HepG2 (cell line): ENCODE data around the gene FIZ1. TPM values are rescaled to one million over a fixed set of nuclear protein-coding genes. Genes with fewer than 3 reads are reported as not detected.

Experiments
- CEBPG ChIP-seq: IDR thresholded peaks from 2 replicates; pipeline ENCODE4 v1.6.1; 2016
- GLMP ChIP-seq: sonication (generic); formaldehyde crosslinking; IDR thresholded peaks from 2 replicates; pipeline ENCODE4 v1.9.0; 2021; ENCODE audit warnings: missing genetic modification reagents, mild to moderate bottlenecking, borderline replicate concordance
- HNRNPLL ChIP-seq: fragments of 200-400 bp; formaldehyde crosslinking; IDR thresholded peaks from 2 replicates; pipeline ENCODE4 v1.6.1; 2017; ENCODE audit warnings: mild to moderate bottlenecking, low read depth, low read length; ENCODE audit not compliant: poor library complexity, severe bottlenecking
- KAT2B ChIP-seq: fragments of 150-350 bp; IDR thresholded peaks from 2 replicates; pipeline ENCODE4 v1.6.1; 2014; ENCODE audit warnings: low read depth, low read length, borderline replicate concordance
- MAX ChIP-seq: IDR thresholded peaks from 2 replicates; pipeline ENCODE4 v1.6.1; 2012; ENCODE audit warnings: inconsistent platforms
- MED13 ChIP-seq: sonication (generic); formaldehyde crosslinking; IDR thresholded peaks from 2 replicates; pipeline ENCODE4 v1.5.0; 2020; ENCODE audit warnings: missing genetic modification reagents
- MIXL1 ChIP-seq: IDR thresholded peaks from 2 replicates; pipeline ENCODE4 v1.6.1; 2016
- NAIF1 ChIP-seq: sonication (generic); formaldehyde crosslinking; IDR thresholded peaks from 2 replicates; pipeline ENCODE4 v1.5.0; 2020; ENCODE audit warnings: mild to moderate bottlenecking, missing genetic modification reagents, borderline replicate concordance
- NFYC ChIP-seq: IDR thresholded peaks from 2 replicates; pipeline ENCODE4 v1.6.1; 2016; ENCODE audit warnings: missing genetic modification reagents, missing compliant biosample characterization
- NR1H2 ChIP-seq: sonication (generic); formaldehyde crosslinking; IDR thresholded peaks from 2 replicates; pipeline ENCODE4 v1.8.1; 2022; ENCODE audit warnings: low read depth, missing genetic modification reagents, borderline replicate concordance
- PCBP2 ChIP-seq: fragments of 200-400 bp; formaldehyde crosslinking; optimal IDR thresholded peaks from 2 replicates; pipeline ENCODE3; 2018; ENCODE audit warnings: low read length, low read depth; ENCODE audit not compliant: poor library complexity, severe bottlenecking
- PHF5A ChIP-seq: IDR thresholded peaks from one replicate; pipeline ENCODE4 v1.6.1; 2018; ENCODE audit warnings: low read depth, missing genetic modification reagents; ENCODE audit not compliant: unreplicated experiment
- RXRB ChIP-seq: IDR thresholded peaks from 2 replicates; pipeline ENCODE4 v1.6.1; 2016; ENCODE audit warnings: borderline replicate concordance, missing genetic modification reagents, missing compliant biosample characterization
- ZKSCAN1 ChIP-seq: fragments of 150-350 bp; IDR thresholded peaks from 2 replicates; pipeline ENCODE4 v1.6.1; 2014; ENCODE audit warnings: low read length
- ZNF263 ChIP-seq: sonication (generic); formaldehyde crosslinking; IDR thresholded peaks from 2 replicates; pipeline ENCODE4 v1.4.0; 2020; ENCODE audit warnings: missing genetic modification reagents
- ZNF546 ChIP-seq: sonication (generic); formaldehyde crosslinking; conservative IDR thresholded peaks from 2 replicates; pipeline ENCODE4 v1.8.1; 2023; ENCODE audit warnings: mild to moderate bottlenecking, missing genetic modification reagents
- ZNF570 ChIP-seq: sonication (generic); formaldehyde crosslinking; IDR thresholded peaks from 2 replicates; pipeline ENCODE4 v1.4.0; 2020; ENCODE audit warnings: mild to moderate bottlenecking, missing genetic modification reagents, borderline replicate concordance
- ZNF737 ChIP-seq: sonication (generic); formaldehyde crosslinking; IDR thresholded peaks from 2 replicates; pipeline ENCODE4 v1.5.0; 2020; ENCODE audit warnings: missing genetic modification reagents, mild to moderate bottlenecking, borderline replicate concordance
- ZNF746 ChIP-seq: sonication (generic); formaldehyde crosslinking; IDR thresholded peaks from 2 replicates; pipeline ENCODE4 v1.8.0; 2022; ENCODE audit warnings: mild to moderate bottlenecking, missing genetic modification reagents
- ZNF773 ChIP-seq: sonication (generic); formaldehyde crosslinking; IDR thresholded peaks from 2 replicates; pipeline ENCODE4 v1.4.0; 2020; ENCODE audit warnings: missing genetic modification reagents, borderline replicate concordance
- polyA plus RNA-seq, 8 experiments: library from polyadenylated mRNA; depleted of rRNA in 3 of 8; stranded (reverse) in 7 of 8; unstranded in 1 of 8; fragments of >200 nt; fragmentation: Illumina TruSeq in 4 of 8; extraction: Trizol in 4 of 8; gene quantifications; 2 replicates each; pipeline versions ENCODE4 v1.2.1 to v1.2.3, GENCODE V29; 2011 to 2016; ENCODE audit warnings: low read depth in 4 of 8, missing spikeins in 1 of 8, mixed read lengths in 1 of 8; ENCODE audit not compliant: insufficient read depth in 1 of 8
- total RNA-seq, 5 experiments: library from RNA; depleted of rRNA; stranded (reverse); fragments of >200 nt; fragmentation: Illumina TruSeq; extraction: Trizol; gene quantifications; 2 replicates each; pipeline ENCODE4 v1.2.3, GENCODE V29; 2016; ENCODE audit warnings: low read depth in 1 of 5
- TF ChIP-seq, protein P1 (sequence below): sonication (generic); formaldehyde crosslinking; IDR thresholded peaks from 2 replicates; pipeline ENCODE4 v1.8.0; 2022; ENCODE audit warnings: mild to moderate bottlenecking, missing genetic modification reagents, moderate library complexity
- TF ChIP-seq, protein P2 (sequence below): sonication (generic); formaldehyde crosslinking; IDR thresholded peaks from 2 replicates; pipeline ENCODE4 v1.5.1; 2020; ENCODE audit warnings: mild to moderate bottlenecking, missing genetic modification reagents
- TF ChIP-seq, protein P3 (sequence below): sonication (generic); formaldehyde crosslinking; IDR thresholded peaks from 2 replicates; pipeline ENCODE4 v1.4.0; 2020; ENCODE audit warnings: missing genetic modification reagents

FIZ1 gene
- total and polyA plus RNA-seq, 2 of the 13 experiments (the other 11 are each of a cell fraction or from before 2014, with no cell fraction given), result 3.6 to 5.9 TPM

GRCh38 chr19:55586976-55587668 lies 12.2 kb downstream of the FIZ1 start (continued):
- TF ChIP-seq ZNF570 (no peak), ZKSCAN1 (no peak), MIXL1 (CRISPR knock-in tag) (no peak), ZNF746 (CRISPR knock-in tag) (no peak), ZNF773 (CRISPR knock-in tag) (no peak), PCBP2 (no peak), NFYC (CRISPR knock-in tag) (no peak), MED13 (CRISPR knock-in tag) (no peak), NR1H2 (CRISPR knock-in tag) (no peak), CEBPG (CRISPR knock-in tag) (no peak), HNRNPLL (peak; percentile 46), ZNF737 (CRISPR knock-in tag) (no peak), PHF5A (CRISPR knock-in tag) (no peak), GLMP (no peak), MAX (peak; percentile 34; the same call in 1 of the 2 replicates), NAIF1 (CRISPR knock-in tag) (no peak), ZNF546 (CRISPR knock-in tag) (no peak), KAT2B (no peak), ZNF263 (0 out of 2 replicates have a peak, but pooled peaks have one; percentile 37), RXRB (CRISPR knock-in tag) (no peak)
- TF ChIP-seq, protein P1, sequence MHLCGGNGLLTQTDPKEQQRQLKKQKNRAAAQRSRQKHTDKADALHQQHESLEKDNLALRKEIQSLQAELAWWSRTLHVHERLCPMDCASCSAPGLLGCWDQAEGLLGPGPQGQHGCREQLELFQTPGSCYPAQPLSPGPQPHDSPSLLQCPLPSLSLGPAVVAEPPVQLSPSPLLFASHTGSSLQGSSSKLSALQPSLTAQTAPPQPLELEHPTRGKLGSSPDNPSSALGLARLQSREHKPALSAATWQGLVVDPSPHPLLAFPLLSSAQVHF (CRISPR knock-in tag), result no peak
- TF ChIP-seq, protein P2, sequence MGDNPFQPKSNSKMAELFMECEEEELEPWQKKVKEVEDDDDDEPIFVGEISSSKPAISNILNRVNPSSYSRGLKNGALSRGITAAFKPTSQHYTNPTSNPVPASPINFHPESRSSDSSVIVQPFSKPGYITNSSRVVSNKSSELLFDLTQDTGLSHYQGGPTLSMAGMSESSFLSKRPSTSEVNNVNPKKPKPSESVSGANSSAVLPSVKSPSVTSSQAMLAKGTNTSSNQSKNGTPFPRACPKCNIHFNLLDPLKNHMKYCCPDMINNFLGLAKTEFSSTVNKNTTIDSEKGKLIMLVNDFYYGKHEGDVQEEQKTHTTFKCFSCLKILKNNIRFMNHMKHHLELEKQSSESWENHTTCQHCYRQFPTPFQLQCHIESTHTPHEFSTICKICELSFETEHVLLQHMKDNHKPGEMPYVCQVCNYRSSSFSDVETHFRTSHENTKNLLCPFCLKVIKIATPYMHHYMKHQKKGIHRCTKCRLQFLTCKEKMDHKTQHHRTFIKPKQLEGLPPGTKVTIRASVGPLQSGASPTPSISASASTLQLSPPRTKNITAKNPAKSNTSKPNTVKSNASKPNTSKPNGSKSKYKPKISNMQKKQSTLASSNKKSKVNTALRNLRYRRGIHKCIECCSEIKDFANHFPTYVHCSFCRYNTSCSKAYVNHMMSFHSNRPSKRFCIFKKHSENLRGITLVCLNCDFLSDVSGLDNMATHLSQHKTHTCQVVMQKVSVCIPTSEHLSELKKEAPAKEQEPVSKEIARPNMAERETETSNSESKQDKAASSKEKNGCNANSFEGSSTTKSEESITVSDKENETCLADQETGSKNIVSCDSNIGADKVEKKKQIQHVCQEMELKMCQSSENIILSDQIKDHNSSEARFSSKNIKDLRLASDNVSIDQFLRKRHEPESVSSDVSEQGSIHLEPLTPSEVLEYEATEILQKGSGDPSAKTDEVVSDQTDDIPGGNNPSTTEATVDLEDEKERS (CRISPR knock-in tag), result no peak
- TF ChIP-seq, protein P3, sequence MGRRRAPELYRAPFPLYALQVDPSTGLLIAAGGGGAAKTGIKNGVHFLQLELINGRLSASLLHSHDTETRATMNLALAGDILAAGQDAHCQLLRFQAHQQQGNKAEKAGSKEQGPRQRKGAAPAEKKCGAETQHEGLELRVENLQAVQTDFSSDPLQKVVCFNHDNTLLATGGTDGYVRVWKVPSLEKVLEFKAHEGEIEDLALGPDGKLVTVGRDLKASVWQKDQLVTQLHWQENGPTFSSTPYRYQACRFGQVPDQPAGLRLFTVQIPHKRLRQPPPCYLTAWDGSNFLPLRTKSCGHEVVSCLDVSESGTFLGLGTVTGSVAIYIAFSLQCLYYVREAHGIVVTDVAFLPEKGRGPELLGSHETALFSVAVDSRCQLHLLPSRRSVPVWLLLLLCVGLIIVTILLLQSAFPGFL (CRISPR knock-in tag), result no peak
